NCI-H446 treated with DMSO at 0.1 percent for 48 hours (cell line): ENCODE data around the gene HHAT.

ENCODE experiments used
- DNase-seq: peaks from one replicate; lab custom pipeline; 2025; lab: John Stamatoyannopoulos, UW

Gene HHAT

DNA sequence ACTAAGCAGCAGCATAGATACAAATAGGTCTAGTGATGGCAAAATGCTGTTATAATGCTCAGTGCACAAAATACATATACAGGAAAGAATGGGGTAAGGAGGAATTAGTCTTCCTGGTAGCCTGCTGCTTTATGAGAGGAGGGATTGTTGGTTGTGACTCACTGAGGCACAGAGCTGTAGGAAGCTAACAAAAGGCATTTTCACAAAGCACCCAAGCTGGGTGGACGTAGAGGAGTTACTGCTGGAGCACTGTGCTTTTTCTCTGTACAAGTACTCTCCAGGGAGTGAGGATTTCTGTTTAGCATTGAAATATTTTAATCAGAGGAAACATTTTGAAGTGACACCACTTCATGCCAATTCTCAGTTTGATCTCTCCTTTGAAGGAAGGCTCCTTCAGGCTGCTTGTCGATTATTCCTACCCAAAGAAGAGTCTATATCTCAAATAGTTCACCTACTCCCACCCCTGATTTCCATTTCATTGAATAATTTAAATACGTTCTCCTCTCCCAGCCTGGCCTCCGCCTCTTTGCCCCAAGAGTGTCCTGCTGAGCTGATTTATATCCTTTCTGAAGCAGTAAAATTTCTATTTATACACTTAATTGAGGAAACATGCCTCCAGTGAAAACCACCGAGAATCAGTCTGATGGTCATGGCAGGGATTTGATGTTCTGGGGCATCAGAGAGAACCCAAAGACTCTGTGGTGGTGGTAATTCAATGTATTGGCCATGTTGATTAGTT lies 271.9 kb downstream of the HHAT start:
- DNase-seq = no peak

DNA sequence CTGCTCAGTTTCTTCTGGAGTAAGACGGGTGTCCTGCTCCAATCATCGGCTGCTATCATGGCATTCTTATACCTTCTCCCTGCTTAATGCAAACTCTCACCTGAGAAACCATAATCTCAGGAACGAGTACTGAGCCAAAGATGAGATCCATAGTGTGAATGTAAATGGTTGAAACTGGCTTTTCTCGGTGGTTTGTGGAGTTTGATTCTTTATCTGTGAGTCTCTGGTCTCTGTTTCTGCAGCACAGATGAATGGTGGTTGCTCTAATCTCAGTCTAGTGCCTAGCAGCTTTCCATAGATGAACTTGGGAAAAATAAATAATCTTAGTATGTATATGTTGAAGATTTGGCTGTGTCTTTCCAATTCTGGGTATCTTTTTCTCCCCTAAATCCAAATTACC lies 274.4 kb downstream of the HHAT start:
- no peak for DNase-seq

DNA sequence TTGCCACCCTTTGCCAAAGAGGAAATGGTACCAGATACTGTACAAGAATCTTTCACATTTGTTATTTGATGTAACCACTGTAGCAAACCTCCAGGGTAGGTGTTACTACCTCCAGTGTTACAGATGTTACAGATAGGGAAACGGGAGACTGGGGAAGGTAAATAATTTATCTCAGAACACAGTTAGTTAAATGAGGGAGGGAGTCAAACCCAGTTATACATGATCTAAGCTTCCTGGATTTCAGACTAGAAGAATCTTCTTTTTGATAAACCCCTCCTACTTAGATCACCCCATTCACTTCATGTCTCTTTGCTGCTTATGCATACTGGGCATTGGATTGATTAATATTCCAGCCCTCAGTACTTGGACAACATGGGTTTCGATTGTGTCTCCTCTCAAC lies 276.4 kb downstream of the HHAT start:
- DNase-seq = no peak

DNA sequence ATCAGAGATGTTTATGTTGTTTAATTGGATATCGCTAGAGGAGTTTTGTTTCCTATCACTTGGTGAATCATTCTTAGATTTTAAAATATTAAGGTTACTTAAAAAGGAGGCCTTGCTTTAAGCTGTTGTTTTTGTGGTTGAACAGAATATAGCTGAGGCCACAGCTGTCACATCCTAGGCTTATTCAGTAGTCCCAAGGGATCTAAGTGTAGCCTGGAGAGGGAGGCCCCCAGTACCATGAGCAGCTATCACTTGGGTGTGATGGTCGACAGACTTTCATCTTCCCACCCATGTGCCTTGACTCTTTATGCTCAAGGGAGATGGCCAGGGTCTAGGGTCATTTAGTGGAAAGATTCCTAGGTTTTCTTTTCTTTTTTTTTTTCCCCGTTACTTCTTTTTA lies 278.7 kb downstream of the HHAT start:
- DNase-seq = no peak

DNA sequence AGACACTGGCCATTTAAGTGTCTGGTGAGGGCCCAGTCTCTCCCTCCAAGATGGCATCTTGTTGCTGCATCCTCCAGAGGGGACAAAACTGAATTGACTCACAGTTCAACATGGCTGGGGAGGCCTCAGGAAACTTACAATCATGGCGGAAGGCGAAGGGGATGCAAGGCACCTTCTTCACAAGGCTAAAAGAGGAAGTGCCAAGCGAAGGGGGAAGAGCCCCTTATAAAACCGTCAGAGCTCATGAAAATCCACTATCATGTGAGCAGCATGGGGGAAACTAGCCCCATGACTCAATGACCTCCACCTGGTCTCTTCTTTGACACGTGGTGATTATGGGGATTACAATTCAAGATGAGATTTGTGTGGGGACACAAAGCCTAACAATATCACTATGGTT lies 280.1 kb downstream of the HHAT start:
- DNase-seq = no peak

DNA sequence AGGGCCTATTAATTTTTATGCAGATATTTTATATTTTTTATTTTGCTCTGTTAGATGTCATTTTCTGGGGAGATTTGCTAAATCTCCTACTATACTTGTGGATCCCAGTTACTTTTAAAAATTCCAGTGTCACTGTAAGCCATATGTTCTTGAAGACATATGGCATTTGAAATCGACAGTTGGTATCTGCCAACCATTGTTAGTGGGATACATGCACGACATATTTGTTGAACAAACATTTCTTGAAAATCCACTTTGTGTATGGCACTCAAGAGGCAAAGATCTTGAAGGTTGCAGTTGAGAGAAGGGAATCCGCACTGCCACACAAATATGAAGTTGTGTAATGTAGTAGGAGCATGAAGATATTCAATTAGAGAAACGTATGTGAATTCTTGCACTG lies 287.7 kb downstream of the HHAT start:
- DNase-seq = no peak

DNA sequence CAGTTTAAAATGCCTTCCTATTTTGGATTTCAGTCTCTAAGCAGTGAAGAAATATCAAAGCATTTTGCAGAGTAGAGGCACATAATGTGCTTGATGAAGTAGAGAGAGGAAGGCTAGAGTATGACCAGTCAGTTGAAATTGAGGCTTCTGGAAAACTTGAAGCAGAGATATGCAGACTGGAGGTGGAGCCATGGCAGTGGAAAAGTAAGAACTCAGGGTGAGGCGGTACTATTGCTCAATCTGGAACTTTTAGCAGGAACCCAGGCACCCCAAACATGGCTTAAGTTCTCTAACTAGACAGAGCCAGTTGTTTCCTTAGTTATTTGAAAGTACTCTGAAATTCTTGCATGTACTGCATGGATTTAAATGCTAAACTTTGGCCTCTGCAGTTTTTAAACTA lies 288.6 kb downstream of the HHAT start:
- DNase-seq = no peak

DNA sequence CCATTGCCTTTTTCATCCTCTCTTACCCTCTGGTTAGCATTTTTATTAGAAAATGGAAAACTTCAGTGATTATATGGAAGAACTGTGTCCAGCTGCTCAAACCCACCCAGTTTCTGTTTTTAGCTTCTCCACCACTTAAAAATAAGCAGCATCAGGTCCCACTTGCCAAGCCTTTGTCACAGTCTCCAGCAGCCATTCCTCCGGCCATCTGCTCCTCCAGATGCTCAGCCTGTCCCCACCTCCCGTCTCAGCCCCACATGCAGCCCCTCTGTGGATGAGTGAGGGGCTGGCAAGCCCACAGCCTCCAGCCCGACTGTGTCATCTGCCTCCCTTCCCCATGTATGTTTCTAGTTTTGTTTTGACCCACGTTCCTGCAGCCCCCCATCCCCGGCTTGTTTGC lies 289.7 kb downstream of the HHAT start:
- DNase-seq = no peak

DNA sequence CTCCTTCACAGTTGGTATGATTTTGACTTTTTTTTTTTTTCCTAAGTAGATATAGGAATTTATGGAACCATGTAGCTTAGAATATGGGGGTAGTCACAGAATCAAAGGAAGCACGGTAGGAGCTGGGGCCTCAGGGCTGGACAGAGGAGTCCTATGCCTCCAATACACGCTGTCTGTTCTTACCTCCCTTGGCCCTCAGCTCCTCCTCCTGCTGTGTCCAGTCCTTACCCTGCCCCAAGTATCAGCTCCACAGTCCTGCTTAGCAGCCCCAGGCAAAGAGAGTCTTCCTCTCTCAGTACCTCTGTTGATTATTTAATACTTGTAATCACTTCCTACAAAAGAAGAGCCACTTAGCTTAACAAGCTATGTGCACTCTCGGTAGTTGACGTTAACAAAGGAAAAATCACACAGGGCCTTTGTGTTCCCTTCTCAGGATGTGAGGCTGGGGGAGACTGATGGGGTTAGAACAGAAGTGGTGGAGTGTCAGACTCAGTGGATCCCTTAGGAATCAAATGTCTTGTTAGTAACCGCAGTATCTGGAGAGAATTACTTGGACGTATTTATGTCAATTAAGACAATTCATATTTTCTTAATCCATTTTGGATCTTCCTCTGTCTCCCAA lies 292.3 kb downstream of the HHAT start:
- DNase-seq = no peak

DNA sequence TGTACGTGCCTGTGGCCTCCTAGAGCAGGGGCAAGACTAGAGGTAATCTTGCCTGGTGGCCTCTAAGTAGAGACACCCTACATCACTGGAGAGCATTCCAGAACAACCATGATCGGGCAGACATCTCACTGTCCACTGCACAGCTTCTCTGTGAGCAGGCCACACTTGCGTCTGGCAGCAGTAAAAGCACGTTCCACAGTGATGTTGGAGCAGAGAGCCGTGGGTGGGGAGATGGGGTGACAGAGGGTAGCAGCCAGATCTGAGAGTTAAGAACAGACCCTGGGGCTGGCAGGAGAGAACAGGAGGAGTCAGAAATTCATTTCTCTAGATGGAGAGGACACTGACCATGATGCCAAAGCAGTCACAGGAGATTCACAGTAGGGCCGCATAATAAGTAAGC lies 293.0 kb downstream of the HHAT start:
- no peak for DNase-seq

DNA sequence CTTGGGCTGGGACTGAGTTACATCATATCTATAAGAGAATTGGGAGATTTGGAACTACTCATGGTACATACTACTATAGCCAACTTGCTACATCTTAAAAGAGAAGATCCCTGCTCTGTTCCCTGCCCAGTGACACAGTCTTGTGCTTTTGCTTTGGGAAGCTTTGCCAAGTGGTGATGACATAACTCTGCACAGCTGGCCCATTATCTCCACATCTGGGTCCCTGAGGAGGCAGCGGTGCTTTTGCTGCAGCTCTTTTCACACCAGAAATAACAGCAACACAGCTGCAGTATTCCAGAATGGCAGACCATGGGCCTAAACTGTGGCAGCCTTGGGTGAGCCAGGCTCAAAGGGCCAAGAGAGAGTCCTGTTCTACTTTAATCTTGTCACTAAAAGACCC lies 296.0 kb downstream of the HHAT start:
- no peak for DNase-seq

DNA sequence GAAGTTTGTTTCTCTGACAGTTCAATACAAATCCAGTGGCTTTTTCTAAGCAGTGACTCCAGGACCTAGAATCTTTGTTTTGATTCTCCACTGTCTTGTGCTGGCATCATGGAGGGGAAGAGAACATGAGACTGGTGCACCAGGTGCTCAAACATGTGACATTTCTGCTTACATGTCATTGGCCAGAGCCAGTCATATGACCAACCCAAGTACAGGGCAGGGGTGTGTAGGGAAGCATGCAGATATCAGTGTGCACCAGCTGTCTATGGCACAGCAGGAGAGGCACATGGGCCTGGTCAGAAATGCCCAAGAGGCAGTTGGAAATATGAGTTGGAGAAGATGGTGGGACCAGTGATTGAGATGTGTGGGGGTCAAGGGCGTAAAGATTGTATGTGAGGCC lies 297.0 kb downstream of the HHAT start:
- no peak for DNase-seq

DNA sequence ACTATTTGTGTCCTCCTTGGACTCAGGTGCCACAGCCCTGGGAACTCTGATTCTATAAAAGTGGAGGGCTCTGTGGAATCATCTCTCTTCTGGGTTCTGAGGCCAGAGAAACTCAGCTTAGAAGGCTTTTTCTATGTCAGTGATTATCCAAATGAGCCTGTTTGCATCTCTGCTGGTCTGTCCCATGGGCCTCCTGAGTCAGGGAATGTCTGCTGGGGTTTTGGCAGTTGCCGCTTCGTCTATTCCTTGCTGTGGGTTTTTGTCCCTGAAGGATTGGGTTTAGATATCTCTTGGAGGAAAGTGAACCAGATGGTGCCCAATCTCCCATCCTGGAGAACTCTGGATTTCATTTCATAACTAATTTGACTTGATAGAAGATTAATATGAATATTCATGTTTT lies 297.6 kb downstream of the HHAT start:
- no peak for DNase-seq

DNA sequence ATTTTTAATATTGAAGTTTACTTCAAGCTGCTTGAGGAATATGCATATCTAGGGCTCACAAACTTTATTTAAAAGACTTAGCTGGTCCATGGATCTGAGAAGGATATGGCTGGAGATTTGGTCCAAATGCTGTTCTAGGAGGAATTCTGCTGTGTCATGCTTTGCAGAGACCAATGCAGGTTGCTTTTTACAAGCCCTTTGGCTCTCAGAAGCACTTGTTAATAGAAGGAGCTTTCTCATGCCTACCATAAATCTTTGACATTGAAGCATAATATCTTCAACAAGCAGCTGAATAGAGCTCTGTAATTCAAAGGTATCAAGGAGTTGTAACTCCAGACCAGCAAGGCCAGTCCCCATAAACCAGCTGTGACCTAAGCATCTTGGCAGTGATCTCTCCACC lies 299.1 kb downstream of the HHAT start:
- no peak for DNase-seq

DNA sequence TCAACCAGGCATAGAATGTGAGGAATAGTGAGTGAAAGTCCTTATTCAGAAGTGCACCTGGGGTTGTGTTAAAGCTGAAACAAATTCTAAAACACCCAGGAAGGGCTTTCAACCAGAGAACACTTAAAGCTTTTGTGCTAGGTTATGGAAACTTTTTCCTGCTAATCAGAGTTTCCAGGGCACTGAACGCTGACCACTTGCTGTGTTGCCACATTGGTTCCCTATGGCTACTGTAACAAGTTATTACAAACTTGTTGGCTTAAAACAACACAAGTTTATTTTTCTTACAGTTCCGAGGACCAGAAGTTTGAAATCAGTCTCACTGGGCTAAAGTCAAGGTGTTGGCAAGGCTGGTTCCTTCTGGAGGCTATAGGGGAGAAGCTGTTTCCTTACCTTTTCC lies 300.6 kb downstream of the HHAT start:
- DNase-seq = no peak

DNA sequence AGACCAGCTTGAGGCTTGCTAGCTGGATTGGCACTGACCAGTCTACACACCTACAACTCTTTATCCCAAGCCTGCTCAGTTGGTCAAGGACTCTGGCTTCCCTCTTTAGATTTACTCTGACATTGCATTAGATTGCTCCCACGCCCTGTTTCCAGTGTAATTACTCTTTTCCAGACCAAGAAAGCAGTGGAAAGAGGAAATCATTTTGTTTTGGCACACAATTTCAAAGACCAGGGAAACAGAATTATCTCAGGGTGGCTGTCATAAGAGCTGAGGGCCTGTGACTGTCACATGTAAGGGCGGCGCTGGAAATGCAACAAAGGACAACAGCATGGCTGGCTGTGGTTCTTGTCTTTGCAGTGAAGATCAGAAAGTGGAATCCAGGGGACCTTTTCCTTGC lies 302.7 kb downstream of the HHAT start:
- no peak for DNase-seq

DNA sequence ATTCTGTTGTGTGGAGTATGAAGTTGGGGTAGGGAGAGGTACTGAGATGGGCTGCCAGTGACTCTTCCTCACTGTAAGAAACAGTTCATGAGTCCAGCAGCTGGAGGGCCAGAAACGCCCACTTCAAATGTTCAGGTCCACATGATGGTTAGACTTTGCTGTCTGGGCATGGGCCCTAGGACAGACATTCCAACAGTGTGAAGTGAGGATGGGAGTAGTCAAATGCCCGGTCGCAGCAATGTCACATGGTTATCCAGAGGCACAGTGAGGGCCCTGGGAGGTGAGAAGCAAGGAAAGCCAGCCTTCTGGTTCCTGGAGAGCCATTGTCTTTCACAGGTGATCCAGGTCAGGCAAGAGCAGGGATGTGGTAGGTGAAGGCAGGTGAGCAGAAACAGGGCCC lies 304.4 kb downstream of the HHAT start:
- no peak for DNase-seq

DNA sequence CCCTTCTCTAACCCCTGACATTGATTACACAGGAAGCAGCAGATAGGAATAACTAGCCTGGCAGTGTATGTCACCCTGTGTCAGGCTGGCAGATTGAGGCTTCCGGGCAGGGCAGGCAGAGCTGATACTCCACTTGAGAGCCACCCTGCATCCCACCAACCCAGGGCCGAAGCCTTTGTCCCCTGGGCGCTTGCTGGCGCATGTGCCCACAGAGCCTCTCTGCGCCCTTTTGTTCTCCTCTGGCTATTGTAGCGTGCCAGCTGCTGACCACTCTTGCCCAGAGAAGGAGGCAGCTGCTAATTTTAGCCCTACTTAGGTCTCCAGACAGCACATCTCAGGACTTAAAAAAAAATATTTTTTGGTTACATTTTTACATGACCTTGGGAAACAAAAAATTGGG lies 304.9 kb downstream of the HHAT start:
- DNase-seq = no peak

DNA sequence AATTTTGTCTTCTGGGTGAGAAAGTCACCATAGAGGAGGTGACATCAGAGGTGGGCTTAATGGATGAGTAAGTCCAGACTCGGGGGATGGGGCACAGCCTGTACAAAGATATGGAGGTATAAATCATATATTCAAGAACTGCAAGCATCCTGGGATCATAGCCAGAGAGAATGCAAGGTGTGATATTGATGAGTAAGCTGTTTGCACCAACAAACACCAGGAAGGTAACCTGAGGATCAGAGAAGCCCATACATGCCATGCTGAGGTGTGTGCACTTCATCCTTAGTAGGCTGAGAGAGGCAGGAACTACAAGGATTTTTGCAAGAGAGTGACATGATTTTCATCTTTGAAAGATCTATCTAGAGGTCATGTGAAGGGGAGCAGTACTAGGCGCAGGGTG lies 306.4 kb downstream of the HHAT start:
- DNase-seq = no peak

DNA sequence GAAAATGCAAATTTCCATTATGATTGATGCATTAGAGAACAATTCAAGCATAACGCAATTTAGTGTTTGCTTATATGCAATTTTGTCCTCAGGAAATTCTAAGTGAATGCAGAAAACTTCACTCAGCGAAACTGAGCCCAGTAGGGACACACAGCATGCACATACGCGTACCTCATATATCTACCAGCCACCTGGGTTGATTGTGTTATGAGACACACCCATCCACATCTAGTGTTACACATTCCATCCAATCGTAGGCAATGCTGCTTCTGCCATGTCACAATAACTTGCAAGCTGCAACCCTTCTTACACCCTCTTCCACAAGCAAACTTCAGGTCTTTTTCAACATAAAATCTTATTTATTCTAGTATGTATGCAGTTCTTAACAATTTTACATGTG lies 312.9 kb downstream of the HHAT start:
- no peak for DNase-seq

DNA sequence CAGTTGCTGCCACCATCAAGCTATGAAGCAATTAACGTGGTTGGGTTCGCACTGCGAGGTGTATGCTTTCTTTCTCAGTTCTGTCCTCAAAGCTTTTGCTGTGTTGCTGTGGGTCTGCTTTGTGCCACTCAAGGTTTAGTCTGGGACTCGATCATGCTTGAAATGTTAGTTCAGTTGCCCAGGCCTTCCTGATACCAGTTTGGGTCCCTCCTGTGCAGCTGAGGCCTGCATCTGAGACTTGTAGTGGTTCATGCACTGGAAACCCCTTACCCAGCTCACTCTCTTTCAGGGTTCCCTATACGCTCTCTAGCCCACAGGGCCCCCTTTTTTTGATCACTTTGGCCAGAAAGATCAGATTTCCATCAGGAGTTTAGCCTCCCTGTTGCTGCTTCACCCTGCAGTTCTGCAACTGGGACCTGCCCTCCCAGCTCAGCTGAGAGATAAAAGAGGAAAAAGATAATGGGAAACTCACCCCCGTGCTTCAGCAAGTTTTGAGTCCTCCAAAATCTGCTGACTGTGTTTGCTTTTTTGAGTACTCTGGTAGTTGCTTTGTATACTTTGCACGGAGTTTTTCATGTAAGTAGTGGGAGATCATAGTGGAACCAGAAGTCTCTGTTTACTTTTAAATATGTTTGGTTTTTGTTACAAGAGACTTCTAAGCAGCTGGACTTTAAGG lies 317.0 kb downstream of the HHAT start:
- DNase-seq = no peak

DNA sequence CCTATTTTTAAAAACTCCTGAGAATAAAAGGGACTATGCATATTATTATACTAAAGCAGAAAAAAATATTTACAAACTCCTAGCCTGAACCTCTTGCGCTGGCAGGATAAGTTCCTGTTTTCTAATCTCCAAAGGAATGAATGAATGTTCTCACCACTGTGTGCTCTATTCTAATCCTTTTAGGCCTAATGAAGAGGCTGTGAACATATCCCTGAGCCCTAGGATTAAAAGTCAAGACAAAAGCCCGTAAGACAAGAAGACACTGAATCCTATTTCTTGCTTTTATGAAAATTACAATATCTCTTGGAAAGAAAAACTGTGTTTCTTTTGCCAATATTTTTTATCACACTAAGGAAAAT lies 317.5 kb downstream of the HHAT start:
- no peak for DNase-seq

DNA sequence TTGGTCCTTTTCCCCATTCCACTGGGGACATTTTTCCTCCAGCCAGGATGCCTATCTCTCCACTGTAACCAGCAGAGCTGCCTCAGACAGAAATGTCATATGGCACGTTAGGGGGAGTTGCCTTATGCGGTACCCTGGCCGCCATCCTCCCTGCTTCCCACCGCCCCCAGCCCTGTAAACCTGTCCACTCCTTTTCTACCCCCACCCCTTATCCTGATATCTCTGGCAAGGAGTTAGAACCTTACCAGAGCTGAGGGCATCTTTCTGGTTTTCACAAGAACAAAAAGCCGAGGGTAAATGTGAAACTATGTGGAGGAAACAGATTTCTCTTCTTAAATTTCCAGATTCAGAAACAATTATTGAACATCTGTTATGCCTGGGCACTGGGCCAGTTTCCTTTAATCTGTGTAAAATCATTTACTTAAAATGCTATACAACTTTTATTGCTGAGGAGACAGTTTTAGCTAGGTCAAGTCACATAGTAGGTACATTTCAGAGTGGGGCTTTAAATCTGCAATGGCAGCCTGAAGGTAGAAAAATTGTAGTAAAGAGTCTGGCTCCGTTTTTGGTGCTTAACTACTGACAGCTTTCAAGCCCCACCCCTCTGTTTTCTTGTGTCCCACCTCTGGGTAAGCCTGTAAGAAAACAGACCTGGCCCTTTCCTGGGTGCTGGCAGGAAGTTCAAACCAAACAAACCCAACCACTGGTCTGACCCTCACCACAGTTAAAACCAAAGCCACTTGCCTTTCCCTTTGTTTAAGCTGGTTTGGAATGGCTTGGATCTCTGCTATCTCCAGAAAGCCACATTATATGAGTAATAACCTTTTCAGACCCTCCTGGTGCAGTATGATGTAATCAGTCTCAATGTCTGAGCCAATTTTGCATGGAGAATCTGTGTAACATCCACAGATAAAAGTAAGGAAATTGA lies 319.0 kb downstream of the HHAT start:
- DNase-seq = peak; percentile 23
